KMS-11 (cell line): ENCODE measurements around the gene ZNF385C.

ENCODE experiments used
- H2AFZ ChIP-seq: fragments of 200-600 bp; sonication (generic); 2 replicates; pipeline ENCODE4 v1.6.1; 2016; ENCODE audit warnings: antibody characterized with exemption, mixed run types, low read depth
- H3K27ac ChIP-seq: fragments of 200-600 bp; sonication (generic); 2 replicates; pipeline ENCODE4 v1.6.1; 2016; ENCODE audit warnings: mild to moderate bottlenecking, mixed run types
- H3K27me3 ChIP-seq: fragments of 200-600 bp; sonication (generic); 2 replicates; pipeline ENCODE4 v1.6.1; 2017; ENCODE audit warnings: mild to moderate bottlenecking, low read depth, mixed run types, moderate library complexity; ENCODE audit not compliant: insufficient read depth
- H3K36me3 ChIP-seq: fragments of 200-600 bp; sonication (generic); 2 replicates; pipeline ENCODE4 v1.6.1; 2017; ENCODE audit warnings: mild to moderate bottlenecking, mixed run types; ENCODE audit not compliant: insufficient read depth
- H3K4me1 ChIP-seq: fragments of 200-600 bp; sonication (generic); 2 replicates; pipeline ENCODE4 v1.6.1; 2016; ENCODE audit warnings: mild to moderate bottlenecking, low read depth, mixed run types; ENCODE audit not compliant: poor library complexity, severe bottlenecking
- H3K4me2 ChIP-seq: fragments of 200-600 bp; sonication (generic); 2 replicates; pipeline ENCODE4 v1.7.0; 2016; ENCODE audit warnings: mild to moderate bottlenecking, mixed run types
- H3K4me3 ChIP-seq: fragments of 200-600 bp; sonication (generic); IDR thresholded peaks from 2 replicates; pipeline ENCODE4 v1.6.1; 2017; ENCODE audit warnings: low read depth, low read length, mixed read lengths; ENCODE audit not compliant: insufficient read depth
- H3K79me2 ChIP-seq: fragments of 200-600 bp; sonication (generic); 2 replicates; pipeline ENCODE4 v1.6.1; 2016; ENCODE audit warnings: low read depth, mixed run types; ENCODE audit not compliant: insufficient read depth
- H3K9ac ChIP-seq: fragments of 200-600 bp; sonication (generic); 2 replicates; pipeline ENCODE4 v1.6.1; 2016; ENCODE audit warnings: mild to moderate bottlenecking, mixed run types
- H4K20me1 ChIP-seq: fragments of 200-600 bp; sonication (generic); 2 replicates; pipeline ENCODE4 v1.6.1; 2016; ENCODE audit warnings: mild to moderate bottlenecking, mixed run types; ENCODE audit not compliant: insufficient read depth
- CTCF ChIP-seq: fragments of 200-600 bp; sonication (generic); conservative IDR thresholded peaks from 2 replicates; pipeline ENCODE4 v1.6.1; 2017; ENCODE audit warnings: low read depth, mild to moderate bottlenecking, antibody characterized with exemption, low read length, moderate library complexity, mixed read lengths

The ZNF385C gene

DNA sequence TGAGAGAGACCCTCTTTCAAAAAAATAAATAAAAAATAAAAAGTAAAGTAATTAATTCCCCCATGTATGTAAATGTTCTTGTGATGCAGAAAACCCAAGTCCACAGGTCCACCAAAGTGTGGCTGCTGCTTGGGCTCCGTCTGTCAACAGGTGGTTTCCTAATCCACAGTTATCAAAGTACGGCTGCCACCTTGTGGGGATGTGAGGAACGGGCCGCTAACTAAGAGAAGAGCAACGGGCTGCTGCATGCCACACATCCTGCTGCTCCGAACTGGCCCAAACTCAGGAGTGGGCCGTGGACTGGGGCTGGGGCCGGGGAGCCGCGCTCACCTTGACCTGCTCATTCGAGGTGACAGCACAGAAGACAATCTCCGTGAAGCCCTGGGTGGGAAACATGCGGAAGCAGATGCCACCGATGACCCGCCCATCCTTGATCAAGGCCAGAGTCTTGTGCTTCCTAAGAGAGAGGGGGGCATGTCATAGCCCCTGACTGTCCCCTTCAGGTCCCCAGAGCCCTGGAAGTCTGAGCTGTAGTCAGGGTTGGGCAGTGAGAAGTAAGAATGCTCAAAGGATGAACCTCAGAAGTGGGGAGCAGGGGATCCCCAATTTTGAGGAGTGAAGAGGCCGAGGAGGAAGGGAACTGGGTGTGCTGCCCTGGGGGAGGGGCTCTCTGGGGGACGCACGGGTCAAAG is 18.6 kb upstream of the ZNF385C start:
- Histone ChIP-seq H3K4me2 (no peak overlapping the region), H3K27me3 (no peaks in the 10 kb centered on the region), H3K4me3 (no peak overlapping the region), H3K36me3 (no peaks in the 10 kb centered on the region), H3K79me2 (no peaks in the 10 kb centered on the region), H3K27ac (no peak overlapping the region), H3K4me1 (peaks cover 55% of the 10 kb centered on the region), H2AFZ (no peak overlapping the region), H3K9ac (no peak overlapping the region), H4K20me1 (no peaks in the 10 kb centered on the region)
- TF ChIP-seq CTCF = peak; percentile 87

DNA sequence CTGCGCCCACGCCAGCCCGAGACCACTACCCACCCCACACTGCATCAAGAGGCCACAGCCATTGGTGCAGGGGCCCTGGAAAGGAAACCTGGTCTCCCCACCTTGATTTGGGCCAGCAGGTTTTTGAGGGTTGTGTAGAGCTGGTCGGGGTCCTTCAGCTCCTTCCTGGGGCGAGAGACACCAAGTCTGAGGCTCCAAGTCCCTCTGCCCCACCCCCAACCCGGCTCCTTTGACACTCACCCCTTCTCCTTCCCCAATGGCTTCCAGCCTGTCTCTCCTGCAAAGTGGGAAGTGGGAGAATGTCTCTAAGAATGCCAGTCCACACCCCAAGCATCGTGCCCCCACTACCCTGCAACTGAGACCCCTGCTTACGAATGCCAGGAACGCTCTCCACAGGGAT is 15.8 kb upstream of the ZNF385C start:
- Histone ChIP-seq H3K9ac (no peak overlapping the region), H3K4me3 (no peak overlapping the region), H3K27ac (no peak overlapping the region), H3K4me2 (no peak overlapping the region; the same call in 1 of the 2 replicates), H3K27me3 (no peaks in the 10 kb centered on the region), H2AFZ (no peak overlapping the region), H3K79me2 (no peaks in the 10 kb centered on the region), H3K36me3 (no peaks in the 10 kb centered on the region), H3K4me1 (peaks cover 45% of the 10 kb centered on the region), H4K20me1 (no peaks in the 10 kb centered on the region)
- no peak for TF ChIP-seq CTCF

GRCh38 chr17:42113293-42114069 is 15.2 kb upstream of the ZNF385C start:
- Histone ChIP-seq H3K79me2 (no peaks in the 10 kb centered on the region), H3K9ac (peak overlapping the region; percentile 38; the same call in 1 of the 2 replicates), H3K4me1 (peaks cover 39% of the 10 kb centered on the region), H3K4me3 (no peak overlapping the region), H3K4me2 (peak overlapping the region; percentile 65), H2AFZ (peak overlapping the region; percentile 47; the same call in 1 of the 2 replicates), H3K27me3 (no peaks in the 10 kb centered on the region), H4K20me1 (no peaks in the 10 kb centered on the region), H3K36me3 (no peaks in the 10 kb centered on the region), H3K27ac (peak overlapping the region; percentile 81)
- TF ChIP-seq CTCF = no peak

DNA sequence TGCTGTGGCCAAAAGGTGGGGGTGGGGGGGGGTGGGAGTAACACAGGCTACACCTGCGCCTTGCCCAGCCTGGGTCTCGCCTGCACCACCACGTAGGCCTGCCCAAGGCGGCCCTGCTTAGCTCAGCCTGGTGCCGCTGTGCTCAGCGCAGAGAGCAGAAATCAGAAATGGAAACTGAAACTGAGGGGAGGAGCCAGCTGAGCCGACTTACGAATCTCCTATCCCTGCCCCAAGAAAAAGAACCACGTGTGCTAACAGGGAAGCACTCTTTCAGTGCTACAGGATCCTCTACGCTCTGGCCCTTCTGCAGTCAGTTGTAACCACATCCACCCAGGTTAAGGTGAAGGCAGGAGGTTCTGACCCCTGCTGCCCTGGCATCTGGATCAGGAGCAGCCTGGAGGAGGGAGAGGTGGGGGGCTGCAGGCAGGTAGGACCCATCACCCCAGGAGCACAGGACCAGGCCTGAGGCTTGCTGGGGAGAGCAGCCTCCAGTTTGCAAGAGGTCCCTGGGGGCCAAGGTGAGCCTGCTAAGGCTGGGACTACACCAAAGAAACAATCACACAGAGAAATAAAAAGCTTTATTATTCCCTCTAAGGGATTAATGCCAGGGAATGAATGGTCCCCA is 14.4 kb upstream of the ZNF385C start, which contains the start of gene DHX58:
Gene DHX58 (minus strand): TSS at position 163 of the 625 bp plus-strand sequence. CDS start 822 bp downstream, outside the sequence.
- Histone ChIP-seq H3K9ac (peak within 1 kb of the TSS; percentile 41; the same call in 1 of the 2 replicates), H3K4me1 (peaks cover 46% of the 10 kb centered on the region), H2AFZ (peak within 1 kb of the TSS; percentile 47), H3K79me2 (no peaks in the 10 kb centered on the region), H3K4me3 (no peak within 1 kb of the TSS), H4K20me1 (no peaks in the 10 kb centered on the region), H3K27ac (peak within 1 kb of the TSS; percentile 81), H3K27me3 (no peaks in the 10 kb centered on the region), H3K36me3 (no peaks in the 10 kb centered on the region), H3K4me2 (peak within 1 kb of the TSS; percentile 83)
- no peak for TF ChIP-seq CTCF
